Epithelial cell of esophagus (primary cell): ENCODE results near the gene CAVIN2.

Experiments used
- DNase-seq: peaks from one replicate; pipeline ENCODE4 v3.0.0; 2010; ENCODE audit warnings: low read depth
- H3K4me3 ChIP-seq: 2 replicates; pipeline ENCODE4 v1.5.1; 2011; ENCODE audit warnings: mild to moderate bottlenecking, low read length, control low read depth
- CTCF ChIP-seq: IDR thresholded peaks from 2 replicates; pipeline ENCODE4 v1.5.1; 2011; ENCODE audit warnings: low read depth, mild to moderate bottlenecking, low read length, control low read depth, inconsistent platforms; ENCODE audit not compliant: insufficient read depth; ENCODE audit errors: missing control alignments

CAVIN2 gene

GRCh38 chr2:191802180-191802579 lies 44.7 kb downstream of the CAVIN2 start:
- no peak for DNase-seq
- no peak overlapping the region for H3K4me3 ChIP-seq
- no peak for TF ChIP-seq CTCF

- no peak for DNase-seq
- H3K4me3 ChIP-seq = no peak overlapping the region
- no peak for TF ChIP-seq CTCF
These were observed 46.0 kb downstream of the CAVIN2 start for GRCh38 chr2:191800874-191801273.

- H3K4me3 ChIP-seq = no peak overlapping the region
- TF ChIP-seq CTCF = no peak
- DNase-seq = no peak
These were observed 47.4 kb downstream of the CAVIN2 start for GRCh38 chr2:191799526-191799925.

GRCh38 chr2:191797942-191798876 lies 48.7 kb downstream of the CAVIN2 start:
- TF ChIP-seq CTCF = no peak
- no peak for DNase-seq
- H3K4me3 ChIP-seq = no peak overlapping the region

- no peak for DNase-seq
- TF ChIP-seq CTCF = no peak
- H3K4me3 ChIP-seq = no peak overlapping the region
These were observed 49.4 kb downstream of the CAVIN2 start for GRCh38 chr2:191797500-191797899.

- no peak overlapping the region for H3K4me3 ChIP-seq
- no peak for DNase-seq
- TF ChIP-seq CTCF = no peak
These were observed 51.2 kb downstream of the CAVIN2 start for GRCh38 chr2:191795715-191796114.
